Panc1 (cell line): ENCODE results near the gene LRRC61. TPM values are rescaled to one million over a fixed set of nuclear protein-coding genes. Genes with fewer than 3 reads are reported as not detected.

Experiments used
- ATAC-seq: fragments of 200-7000 bp; cut with Tn5 transposase; 2 replicates; pipeline ENCODE4 v1.9.1; 2020; ENCODE audit warnings: mild to moderate bottlenecking, moderate library complexity
- BruUV-seq: library from RNA; stranded (reverse); fragments of 400-500 nt; replicated peaks from 2 replicates; lab custom pipeline; 2021; lab: Mats Ljungman, UMichigan
- CTCF ChIA-PET: fragments of 300-600 bp; sonication (Branson Sonifier 250); formaldehyde crosslinking; loops from one replicate; lab custom pipeline; 2022; ENCODE audit warnings: antibody characterized with exemption; lab: Charles Lee
- POLR2A ChIA-PET: fragments of 300-600 bp; sonication (Branson Sonifier 250); formaldehyde crosslinking; loops from one replicate; lab custom pipeline; 2022; ENCODE audit warnings: antibody characterized with exemption; lab: Charles Lee
- DNase-seq: peaks from one replicate; pipeline ENCODE4 v3.0.0-alpha.2; 2010; ENCODE audit warnings: low read depth, low spot score
- H3K27ac ChIP-seq: 2 replicates; pipeline ENCODE4 v1.5.1; 2011; ENCODE audit warnings: mild to moderate bottlenecking, low read length, inconsistent platforms
- H3K27me3 ChIP-seq: fragments of 200-500 bp; sonication (Bioruptor generic); 2 replicates; pipeline ENCODE4 v1.6.0; 2014; ENCODE audit warnings: low read length, inconsistent platforms; ENCODE audit not compliant: control insufficient read depth, insufficient read depth
- H3K36me3 ChIP-seq: fragments of 200-500 bp; sonication (Bioruptor generic); 2 replicates; pipeline ENCODE4 v1.5.1; 2014; ENCODE audit warnings: inconsistent platforms, mild to moderate bottlenecking, low read length, moderate library complexity; ENCODE audit not compliant: control insufficient read depth, insufficient read depth
- H3K4me1 ChIP-seq: 2 replicates; pipeline ENCODE4 v1.5.1; 2011; ENCODE audit warnings: inconsistent platforms, mild to moderate bottlenecking, low read length, moderate library complexity; ENCODE audit not compliant: control insufficient read depth, insufficient read depth
- H3K4me3 ChIP-seq, 2 experiments: 2 replicates each; pipeline ENCODE4 v1.5.1; 2011 to 2012; ENCODE audit warnings: low read depth in 2 of 2, low read length in 2 of 2, mild to moderate bottlenecking in 2 of 2, inconsistent platforms in 1 of 2, moderate library complexity in 1 of 2
- H3K9me3 ChIP-seq: fragments of 200-500 bp; sonication (Bioruptor generic); 2 replicates; pipeline ENCODE4 v1.5.1; 2014; ENCODE audit warnings: low read depth, mild to moderate bottlenecking, inconsistent platforms, low read length, moderate library complexity; ENCODE audit not compliant: control insufficient read depth, insufficient read depth
- POLR2AphosphoS5 ChIP-seq: IDR thresholded peaks from 2 replicates; pipeline ENCODE4 v1.6.1; 2012; ENCODE audit warnings: mild to moderate bottlenecking, low read depth, low read length, moderate library complexity
- SIN3A ChIP-seq: IDR thresholded peaks from 2 replicates; pipeline ENCODE4 v1.6.1; 2012; ENCODE audit warnings: low read depth, mild to moderate bottlenecking, low read length, moderate library complexity, borderline replicate concordance; ENCODE audit not compliant: insufficient read depth
- TCF7L2 ChIP-seq: IDR thresholded peaks from 2 replicates; pipeline ENCODE4 v1.6.1; 2011; ENCODE audit warnings: mild to moderate bottlenecking, low read depth, low read length, inconsistent platforms
- in situ Hi-C: cut with HindIII; loops from 2 replicates; pipeline ENCODE4 v1.10.0; 2016; ENCODE audit warnings: low sequenced_read_pairs, low pct_unique_long_range_greater_than_20kb
- intact Hi-C: fragments of 100-400 bp; cut with micrococcal nuclease; formaldehyde crosslinking; loops from one replicate; pipeline ENCODE4 v1.10.0; 2022; ENCODE audit not compliant: unreplicated experiment
- total RNA-seq: library from RNA; stranded (reverse); gene quantifications from one replicate; pipeline ENCODE4 v1.2.1, GENCODE V29; 2021; ENCODE audit not compliant: unreplicated experiment
- TF ChIP-seq, protein P1 (sequence below), 2 experiments: IDR thresholded peaks; 2 replicates each; pipeline ENCODE4 v1.6.1; 2011 to 2012; ENCODE audit warnings: low read depth in 2 of 2, control low read depth in 1 of 2, low read length in 1 of 2, mild to moderate bottlenecking in 1 of 2, moderate library complexity in 1 of 2; ENCODE audit not compliant: insufficient read depth in 1 of 2
- TF ChIP-seq, protein P2 (sequence below): fragments of 450-650 bp; IDR thresholded peaks from 2 replicates; pipeline ENCODE4 v1.5.1; 2017; ENCODE audit warnings: mild to moderate bottlenecking

The LRRC61 gene
- total RNA-seq, 1 experiment from 2014 or later, result 13.8 TPM

DNA sequence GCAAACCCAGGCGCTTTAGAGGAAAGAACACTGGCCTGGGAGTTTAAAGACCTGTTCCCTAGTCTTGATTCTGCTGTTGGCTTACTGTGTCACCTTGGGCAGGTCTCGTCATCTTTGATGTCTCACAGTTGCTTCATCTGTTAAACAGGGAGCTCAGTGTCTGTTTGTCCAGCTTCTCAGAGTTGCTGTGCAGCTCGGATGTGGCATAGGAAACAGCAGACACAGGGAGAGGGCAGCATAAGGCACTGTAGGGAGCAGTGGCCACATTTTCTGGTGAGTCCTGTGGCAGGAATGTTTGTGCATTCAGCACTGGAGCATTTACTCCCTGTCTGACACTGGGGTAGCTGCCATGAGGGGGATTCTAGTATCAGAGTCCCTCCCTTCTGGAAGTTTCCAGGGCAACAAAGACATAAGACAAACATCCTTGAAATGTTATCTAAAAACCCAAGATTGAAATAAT, 47.5 kb downstream of the LRRC61 start:
- H3K36me3 ChIP-seq, result peaks cover 9% of the 10 kb centered on the region
- DNase-seq, result no peak
- peaks cover 50% of the 10 kb centered on the region for H3K4me1 ChIP-seq
- CTCF ChIA-PET, result no interaction called here
- in situ Hi-C loops, result no loop called here
- peak overlapping the region; percentile 96 to 97 for H3K4me3 ChIP-seq
- BruUV-seq, result TSS peak; percentile 56
- peak overlapping the region; percentile 99 for H3K27ac ChIP-seq
- POLR2A ChIA-PET, result no interaction called here
- no peak for ATAC-seq
- H3K27me3 ChIP-seq, result no peaks in the 10 kb centered on the region
- intact Hi-C loops, result no loop called here
- TF ChIP-seq SIN3A, result no peak
- TF ChIP-seq POLR2AphosphoS5, result no peak
- TF ChIP-seq, protein P1, sequence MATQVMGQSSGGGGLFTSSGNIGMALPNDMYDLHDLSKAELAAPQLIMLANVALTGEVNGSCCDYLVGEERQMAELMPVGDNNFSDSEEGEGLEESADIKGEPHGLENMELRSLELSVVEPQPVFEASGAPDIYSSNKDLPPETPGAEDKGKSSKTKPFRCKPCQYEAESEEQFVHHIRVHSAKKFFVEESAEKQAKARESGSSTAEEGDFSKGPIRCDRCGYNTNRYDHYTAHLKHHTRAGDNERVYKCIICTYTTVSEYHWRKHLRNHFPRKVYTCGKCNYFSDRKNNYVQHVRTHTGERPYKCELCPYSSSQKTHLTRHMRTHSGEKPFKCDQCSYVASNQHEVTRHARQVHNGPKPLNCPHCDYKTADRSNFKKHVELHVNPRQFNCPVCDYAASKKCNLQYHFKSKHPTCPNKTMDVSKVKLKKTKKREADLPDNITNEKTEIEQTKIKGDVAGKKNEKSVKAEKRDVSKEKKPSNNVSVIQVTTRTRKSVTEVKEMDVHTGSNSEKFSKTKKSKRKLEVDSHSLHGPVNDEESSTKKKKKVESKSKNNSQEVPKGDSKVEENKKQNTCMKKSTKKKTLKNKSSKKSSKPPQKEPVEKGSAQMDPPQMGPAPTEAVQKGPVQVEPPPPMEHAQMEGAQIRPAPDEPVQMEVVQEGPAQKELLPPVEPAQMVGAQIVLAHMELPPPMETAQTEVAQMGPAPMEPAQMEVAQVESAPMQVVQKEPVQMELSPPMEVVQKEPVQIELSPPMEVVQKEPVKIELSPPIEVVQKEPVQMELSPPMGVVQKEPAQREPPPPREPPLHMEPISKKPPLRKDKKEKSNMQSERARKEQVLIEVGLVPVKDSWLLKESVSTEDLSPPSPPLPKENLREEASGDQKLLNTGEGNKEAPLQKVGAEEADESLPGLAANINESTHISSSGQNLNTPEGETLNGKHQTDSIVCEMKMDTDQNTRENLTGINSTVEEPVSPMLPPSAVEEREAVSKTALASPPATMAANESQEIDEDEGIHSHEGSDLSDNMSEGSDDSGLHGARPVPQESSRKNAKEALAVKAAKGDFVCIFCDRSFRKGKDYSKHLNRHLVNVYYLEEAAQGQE (IDR thresholded peaks at IDR 0.05; ENCODE audit: insufficient read depth in 1 of 2, low read depth in 2 of 2, low read length in 1 of 2), result no peak
- no peak for TF ChIP-seq TCF7L2
- H3K9me3 ChIP-seq, result no peaks in the 10 kb centered on the region

DNA sequence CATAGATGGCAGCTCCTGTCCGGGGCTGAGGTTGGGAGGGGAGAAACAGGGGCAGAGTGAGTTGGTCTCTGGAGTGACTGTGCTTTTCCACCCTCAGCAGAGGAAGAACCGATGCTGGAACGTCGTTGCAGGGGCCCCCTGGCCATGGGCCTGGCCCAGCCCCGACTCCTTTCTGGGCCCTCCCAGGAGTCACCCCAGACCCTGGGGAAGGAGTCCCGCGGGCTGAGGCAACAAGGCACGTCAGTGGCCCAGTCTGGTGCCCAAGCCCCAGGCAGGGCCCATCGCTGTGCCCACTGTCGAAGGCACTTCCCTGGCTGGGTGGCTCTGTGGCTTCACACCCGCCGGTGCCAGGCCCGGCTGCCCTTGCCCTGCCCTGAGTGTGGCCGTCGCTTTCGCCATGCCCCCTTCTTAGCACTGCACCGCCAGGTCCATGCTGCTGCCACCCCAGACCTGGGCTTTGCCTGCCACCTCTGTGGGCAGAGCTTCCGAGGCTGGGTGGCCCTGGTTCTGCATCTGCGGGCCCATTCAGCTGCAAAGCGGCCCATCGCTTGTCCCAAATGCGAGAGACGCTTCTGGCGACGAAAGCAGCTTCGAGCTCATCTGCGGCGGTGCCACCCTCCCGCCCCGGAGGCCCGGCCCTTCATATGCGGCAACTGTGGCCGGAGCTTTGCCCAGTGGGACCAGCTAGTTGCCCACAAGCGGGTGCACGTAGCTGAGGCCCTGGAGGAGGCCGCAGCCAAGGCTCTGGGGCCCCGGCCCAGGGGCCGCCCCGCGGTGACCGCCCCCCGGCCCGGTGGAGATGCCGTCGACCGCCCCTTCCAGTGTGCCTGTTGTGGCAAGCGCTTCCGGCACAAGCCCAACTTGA, 48.2 kb downstream of the LRRC61 start:
- DNase-seq (no peak), ATAC-seq (no peak)
- ChIA-PET POLR2A (no interaction called here), CTCF (no interaction called here)
- no peaks in the 10 kb centered on the region for H3K9me3 ChIP-seq
- H3K4me1 ChIP-seq, result peaks cover 49% of the 10 kb centered on the region
- TF ChIP-seq POLR2AphosphoS5 (no peak), TCF7L2 (no peak), SIN3A (no peak)
- TF ChIP-seq, protein P1 (IDR thresholded peaks at IDR 0.05; ENCODE audit: insufficient read depth in 1 of 2, low read depth in 2 of 2, low read length in 1 of 2), result no peak
- TF ChIP-seq, protein P2, sequence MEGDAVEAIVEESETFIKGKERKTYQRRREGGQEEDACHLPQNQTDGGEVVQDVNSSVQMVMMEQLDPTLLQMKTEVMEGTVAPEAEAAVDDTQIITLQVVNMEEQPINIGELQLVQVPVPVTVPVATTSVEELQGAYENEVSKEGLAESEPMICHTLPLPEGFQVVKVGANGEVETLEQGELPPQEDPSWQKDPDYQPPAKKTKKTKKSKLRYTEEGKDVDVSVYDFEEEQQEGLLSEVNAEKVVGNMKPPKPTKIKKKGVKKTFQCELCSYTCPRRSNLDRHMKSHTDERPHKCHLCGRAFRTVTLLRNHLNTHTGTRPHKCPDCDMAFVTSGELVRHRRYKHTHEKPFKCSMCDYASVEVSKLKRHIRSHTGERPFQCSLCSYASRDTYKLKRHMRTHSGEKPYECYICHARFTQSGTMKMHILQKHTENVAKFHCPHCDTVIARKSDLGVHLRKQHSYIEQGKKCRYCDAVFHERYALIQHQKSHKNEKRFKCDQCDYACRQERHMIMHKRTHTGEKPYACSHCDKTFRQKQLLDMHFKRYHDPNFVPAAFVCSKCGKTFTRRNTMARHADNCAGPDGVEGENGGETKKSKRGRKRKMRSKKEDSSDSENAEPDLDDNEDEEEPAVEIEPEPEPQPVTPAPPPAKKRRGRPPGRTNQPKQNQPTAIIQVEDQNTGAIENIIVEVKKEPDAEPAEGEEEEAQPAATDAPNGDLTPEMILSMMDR, result no peak
- H3K36me3 ChIP-seq, result peaks cover 9% of the 10 kb centered on the region
- no TSS peak for BruUV-seq
- H3K27me3 ChIP-seq, result no peaks in the 10 kb centered on the region
- H3K4me3 ChIP-seq, result no peak overlapping the region
- intact Hi-C loops, result no loop called here
- in situ Hi-C loops, result no loop called here
- peak overlapping the region; percentile 99 for H3K27ac ChIP-seq
